Tibial nerve (tissue), 4 donors: ENCODE measurements around the gene PANK3. TPM values are rescaled to one million over a fixed set of nuclear protein-coding genes. Genes with fewer than 3 reads are reported as not detected.

ENCODE experiments used
- DNase-seq, 2 donors: peaks; one replicate each; pipeline ENCODE4 v3.0.0-alpha.2; 2019; ENCODE audit warnings: low spot score in 2 of 2
- H3K27ac ChIP-seq, 4 donors: fragments of 200-600 bp; sonication (generic) in 3 of 4; one replicate each; pipeline ENCODE4 v1.5.1; 2017 to 2019; ENCODE audit warnings: mild to moderate bottlenecking in 1 of 4
- H3K27me3 ChIP-seq, 2 donors: fragments of 200-600 bp; sonication (generic) in 1 of 2; one replicate each; pipeline versions ENCODE4 v1.5.1 to v1.6.0; 2017 to 2019
- H3K36me3 ChIP-seq, 3 donors: fragments of 200-600 bp; sonication (generic); one replicate each; pipeline ENCODE4 v1.5.1; 2018 to 2019
- H3K4me1 ChIP-seq, 4 donors: fragments of 200-600 bp; sonication (generic) in 3 of 4; one replicate each; pipeline ENCODE4 v1.5.1; 2017 to 2019
- H3K4me3 ChIP-seq, 4 donors: fragments of 200-600 bp; sonication (generic) in 3 of 4; one replicate each; pipeline ENCODE4 v1.5.1; 2017 to 2019; ENCODE audit warnings: mild to moderate bottlenecking in 1 of 4, moderate library complexity in 1 of 4
- H3K9me3 ChIP-seq, 4 donors: fragments of 200-600 bp; sonication (generic) in 3 of 4; one replicate each; pipeline ENCODE4 v1.5.1; 2017 to 2019
- CTCF ChIP-seq, 5 experiments: fragments of 200-600 bp in 3 of 5; fragments of 450-650 bp in 2 of 5; sonication (generic) in 3 of 5; IDR thresholded peaks; one replicate each; pipeline ENCODE4 v1.5.1; 2016 to 2019; ENCODE audit warnings: antibody characterized with exemption in 5 of 5, mild to moderate bottlenecking in 3 of 5, moderate library complexity in 2 of 5
- EP300 ChIP-seq, 2 donors: sonication (generic); formaldehyde crosslinking; IDR thresholded peaks; one replicate each; pipeline ENCODE4 v1.6.1; 2017; ENCODE audit warnings: antibody characterized with exemption in 2 of 2, mild to moderate bottlenecking in 1 of 2
- POLR2A ChIP-seq, 2 donors: fragments of 450-650 bp; IDR thresholded peaks; one replicate each; pipeline ENCODE4 v1.6.1; 2017; ENCODE audit warnings: antibody characterized with exemption in 2 of 2, mild to moderate bottlenecking in 2 of 2, moderate library complexity in 2 of 2
- WGBS, 2 donors: methylation state at CpG; one replicate each; pipeline ENCODE4 v1.1.5; 2018; 5-methylcytosine and 5-hydroxymethylcytosine counted together
- total RNA-seq, 4 donors: library from RNA; depleted of rRNA; stranded (reverse); fragments of >200 nt; gene quantifications; one replicate each; pipeline ENCODE4 v1.1.0, GENCODE V29; 2016

PANK3 gene
- total RNA-seq, 4 donors from 2014 or later = 26.9 to 46.3 (median 31.6) TPM

GRCh38 chr5:168570490-168571328 lies 8.5 kb downstream of the PANK3 start:
- TF ChIP-seq CTCF (IDR thresholded peaks at IDR 0.05) (no peak), POLR2A (IDR thresholded peaks at IDR 0.05) (no peak), EP300 (IDR thresholded peaks at IDR 0.05) (no peak)
- WGBS, 2 donors = 89% methylated on average over 11 of the region's 11 CpGs

GRCh38 chr5:168568738-168569137 lies 10.4 kb downstream of the PANK3 start:
- Histone ChIP-seq H3K4me3 (no peak overlapping the region), H3K27ac (no peak overlapping the region), H3K27me3 (no peaks in the 10 kb centered on the region), H3K36me3 (peaks cover 0 to 24% (median 0%) of the 10 kb centered on the region in 3 donors), H3K4me1 (no peaks in the 10 kb centered on the region), H3K9me3 (no peaks in the 10 kb centered on the region)
- no peak for DNase-seq
- TF ChIP-seq EP300 (IDR thresholded peaks at IDR 0.05) (no peak), CTCF (IDR thresholded peaks at IDR 0.05) (no peak), POLR2A (IDR thresholded peaks at IDR 0.05) (no peak)
- 96 to 98% methylated on average over 6 of the region's 6 CpGs for WGBS, 2 donors

More at GRCh38 chr5:168570490-168571328, 8.5 kb downstream of the PANK3 start:
- Histone ChIP-seq H3K27ac (no peak overlapping the region), H3K4me1 (peaks cover 0 to 4% (median 2%) of the 10 kb centered on the region in 4 donors), H3K27me3 (no peaks in the 10 kb centered on the region), H3K4me3 (no peak overlapping the region), H3K9me3 (no peaks in the 10 kb centered on the region), H3K36me3 (peaks cover 0 to 15% (median 0%) of the 10 kb centered on the region in 3 donors)
- no peak for DNase-seq

GRCh38 chr5:168563959-168564358 lies 15.2 kb downstream of the PANK3 start:
- no peak for DNase-seq
- Histone ChIP-seq H3K27me3 (no peaks in the 10 kb centered on the region), H3K36me3 (peaks cover 0 to 41% (median 0%) of the 10 kb centered on the region in 3 donors), H3K9me3 (no peaks in the 10 kb centered on the region), H3K4me1 (peaks cover 0 to 18% (median 0%) of the 10 kb centered on the region in 4 donors), H3K4me3 (no peak overlapping the region), H3K27ac (no peak overlapping the region)
- WGBS, 2 donors = 63 to 78% methylated on average over 1 of the region's 1 CpG
- TF ChIP-seq EP300 (IDR thresholded peaks at IDR 0.05) = no peak
- TF ChIP-seq CTCF (IDR thresholded peaks at IDR 0.05) = no peak
- no peak for TF ChIP-seq POLR2A (IDR thresholded peaks at IDR 0.05)

- Histone ChIP-seq H3K36me3 (peaks cover 2 to 54% (median 4%) of the 10 kb centered on the region in 3 donors), H3K27ac (no peak overlapping the region), H3K4me3 (no peak overlapping the region), H3K27me3 (no peaks in the 10 kb centered on the region), H3K9me3 (no peaks in the 10 kb centered on the region), H3K4me1 (peaks cover 0 to 18% (median 0%) of the 10 kb centered on the region in 4 donors)
- no peak for DNase-seq
- WGBS, 2 donors = 33 to 39% methylated on average over 2 of the region's 2 CpGs
- TF ChIP-seq POLR2A (IDR thresholded peaks at IDR 0.05) = no peak
- TF ChIP-seq CTCF (IDR thresholded peaks at IDR 0.05) = no peak
- TF ChIP-seq EP300 (IDR thresholded peaks at IDR 0.05) = no peak
These were observed 16.9 kb downstream of the PANK3 start for GRCh38 chr5:168562279-168562678.

GRCh38 chr5:168557389-168557788 lies 21.8 kb downstream of the PANK3 start:
- DNase-seq = no peak
- Histone ChIP-seq H3K27ac (no peak overlapping the region), H3K36me3 (peaks cover 4 to 84% (median 4%) of the 10 kb centered on the region in 3 donors), H3K4me3 (no peak overlapping the region), H3K4me1 (peaks cover 0 to 10% (median 0%) of the 10 kb centered on the region in 4 donors), H3K9me3 (no peaks in the 10 kb centered on the region), H3K27me3 (no peaks in the 10 kb centered on the region)
- TF ChIP-seq POLR2A (IDR thresholded peaks at IDR 0.05) (no peak), EP300 (IDR thresholded peaks at IDR 0.05) (no peak), CTCF (IDR thresholded peaks at IDR 0.05) (no peak)
- 83 to 88% methylated on average over 2 of the region's 2 CpGs for WGBS, 2 donors
